Measurements from ENCODE around the gene EVL.

DNA sequence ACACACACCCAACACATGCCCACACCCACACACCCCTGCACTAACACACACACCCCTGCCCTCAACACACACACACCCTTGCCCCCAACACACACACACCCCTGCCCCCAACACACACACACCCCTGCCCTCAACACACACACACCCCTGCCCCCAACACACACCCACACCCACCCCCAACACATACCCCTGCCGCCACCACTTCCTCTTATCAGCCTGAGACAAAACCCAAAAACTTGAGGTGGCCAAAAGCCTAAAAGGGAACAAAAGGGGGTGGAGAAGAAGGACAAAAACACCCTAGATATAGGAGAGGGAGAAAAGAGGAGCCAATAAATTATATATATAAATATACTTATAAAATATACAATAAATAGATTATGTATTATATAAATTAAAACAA is 103.3 kb downstream of the EVL start:
- no peak for TF ChIP-seq YY1 (IDR thresholded peaks at IDR 0.05; ENCODE audit: insufficient read depth, insufficient read length)
- TF ChIP-seq SUZ12 (IDR thresholded peaks at IDR 0.05; ENCODE audit: extremely low read depth, insufficient read depth, insufficient read length): no peak
